ENCODE measurements around the gene KCNG4. TPM values are rescaled to one million over a fixed set of nuclear protein-coding genes. Genes with fewer than 3 reads are reported as not detected.

Gene KCNG4
- total RNA-seq, 3 donors from 2014 or later (not counting 1 experiment from before 2014, with no cell fraction given) = not detected

DNA sequence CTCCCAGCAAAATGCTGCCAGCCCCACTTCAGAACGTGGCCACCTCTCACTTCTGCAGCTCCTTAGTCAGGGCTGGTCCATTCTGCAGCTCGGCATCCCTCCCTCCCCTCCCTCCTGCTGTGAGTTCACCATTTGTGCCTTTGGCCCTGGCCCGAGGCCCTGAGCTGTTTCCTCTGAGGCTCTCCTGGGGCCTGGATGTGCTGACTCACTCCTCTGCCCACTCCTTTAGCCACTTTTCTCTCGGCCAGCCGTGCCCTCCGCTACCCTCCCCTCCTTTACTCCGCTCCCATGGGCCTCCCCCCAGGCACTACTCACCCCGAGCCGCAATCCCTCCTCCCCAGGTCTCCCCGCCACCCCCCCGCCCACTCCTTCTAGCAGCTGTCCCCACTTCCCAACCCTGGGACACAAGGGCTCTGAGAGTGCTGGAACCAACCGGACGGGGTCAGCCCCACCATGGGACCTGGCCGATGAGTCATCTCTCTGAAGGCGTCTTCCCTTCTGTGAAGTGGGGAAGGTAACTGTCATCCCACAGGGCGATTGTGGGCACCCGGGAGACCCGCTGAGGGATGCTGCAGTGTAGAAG is 11.5 kb downstream of the KCNG4 start:
- intact Hi-C loops (cut with micrococcal nuclease) = no loop called here
- H3K9me3 ChIP-seq (ENCODE audit: control insufficient read depth, insufficient read depth, low read length) = no peaks in the 10 kb centered on the region
- TF ChIP-seq, protein P1, sequence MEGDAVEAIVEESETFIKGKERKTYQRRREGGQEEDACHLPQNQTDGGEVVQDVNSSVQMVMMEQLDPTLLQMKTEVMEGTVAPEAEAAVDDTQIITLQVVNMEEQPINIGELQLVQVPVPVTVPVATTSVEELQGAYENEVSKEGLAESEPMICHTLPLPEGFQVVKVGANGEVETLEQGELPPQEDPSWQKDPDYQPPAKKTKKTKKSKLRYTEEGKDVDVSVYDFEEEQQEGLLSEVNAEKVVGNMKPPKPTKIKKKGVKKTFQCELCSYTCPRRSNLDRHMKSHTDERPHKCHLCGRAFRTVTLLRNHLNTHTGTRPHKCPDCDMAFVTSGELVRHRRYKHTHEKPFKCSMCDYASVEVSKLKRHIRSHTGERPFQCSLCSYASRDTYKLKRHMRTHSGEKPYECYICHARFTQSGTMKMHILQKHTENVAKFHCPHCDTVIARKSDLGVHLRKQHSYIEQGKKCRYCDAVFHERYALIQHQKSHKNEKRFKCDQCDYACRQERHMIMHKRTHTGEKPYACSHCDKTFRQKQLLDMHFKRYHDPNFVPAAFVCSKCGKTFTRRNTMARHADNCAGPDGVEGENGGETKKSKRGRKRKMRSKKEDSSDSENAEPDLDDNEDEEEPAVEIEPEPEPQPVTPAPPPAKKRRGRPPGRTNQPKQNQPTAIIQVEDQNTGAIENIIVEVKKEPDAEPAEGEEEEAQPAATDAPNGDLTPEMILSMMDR (IDR thresholded peaks at IDR 0.05) = no peak
- H3K36me3 ChIP-seq (ENCODE audit: control insufficient read depth, insufficient read depth, low read length) = no peaks in the 10 kb centered on the region
- DNase-seq (no peak), ATAC-seq (no peak)
- H3K27me3 ChIP-seq (ENCODE audit: control insufficient read depth, insufficient read depth, low read length) = no peaks in the 10 kb centered on the region
- H3K27ac ChIP-seq (ENCODE audit: low read length) = no peak overlapping the region
- no peaks in the 10 kb centered on the region for H3K4me1 ChIP-seq (ENCODE audit: control insufficient read depth, insufficient read depth, low read length)
- 27% methylated on average over 18 of the region's 18 CpGs for WGBS (ENCODE audit: insufficient coverage)
- H3K4me1 Mint-ChIP-seq = no peaks in the 10 kb centered on the region
- no peaks in the 10 kb centered on the region for H3K9me3 Mint-ChIP-seq
- no peak overlapping the region for H3K4me3 Mint-ChIP-seq
- H3K27me3 Mint-ChIP-seq (ENCODE audit: low read depth in 2 of 2) = peaks cover 0 to 12% of the 10 kb centered on the region in 2 donors
- no peak overlapping the region for H3K4me3 ChIP-seq (ENCODE audit: low read length)
- H3K27ac Mint-ChIP-seq = no peak overlapping the region
- no peaks in the 10 kb centered on the region for H3K36me3 Mint-ChIP-seq

DNA sequence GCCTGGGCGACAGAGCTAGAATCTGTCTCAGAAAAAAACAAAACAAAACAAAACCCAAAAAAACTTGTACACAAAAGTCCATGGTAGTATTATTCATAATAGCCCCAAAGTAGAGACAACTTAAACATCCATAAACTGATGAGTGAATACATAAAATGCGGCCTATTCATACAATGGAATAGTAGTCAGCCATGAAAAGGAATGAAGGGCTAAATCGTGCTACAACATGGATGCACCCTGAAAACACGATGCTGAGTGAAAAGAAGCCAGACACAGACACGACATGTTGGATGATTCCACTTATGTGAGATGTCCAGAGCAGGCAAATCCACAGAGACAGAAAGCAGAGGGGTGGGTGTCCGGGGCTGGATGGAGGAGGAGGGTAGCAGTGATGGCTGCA is 12.3 kb downstream of the KCNG4 start:
- no peaks in the 10 kb centered on the region for H3K4me1 ChIP-seq (ENCODE audit: control insufficient read depth, insufficient read depth, low read length)
- Mint-ChIP-seq H3K36me3 (no peaks in the 10 kb centered on the region), H3K4me3 (no peak overlapping the region), H3K27me3 (ENCODE audit: low read depth in 2 of 2) (peaks cover 0 to 12% of the 10 kb centered on the region in 2 donors), H3K27ac (no peak overlapping the region), H3K9me3 (no peaks in the 10 kb centered on the region), H3K4me1 (no peaks in the 10 kb centered on the region)
- no peak overlapping the region for H3K27ac ChIP-seq (ENCODE audit: low read length)
- H3K4me3 ChIP-seq (ENCODE audit: low read length) = no peak overlapping the region
- intact Hi-C loops (cut with micrococcal nuclease) = no loop called here
- TF ChIP-seq, protein P1 (IDR thresholded peaks at IDR 0.05) = no peak
- no peaks in the 10 kb centered on the region for H3K9me3 ChIP-seq (ENCODE audit: control insufficient read depth, insufficient read depth, low read length)
- H3K27me3 ChIP-seq (ENCODE audit: control insufficient read depth, insufficient read depth, low read length) = no peaks in the 10 kb centered on the region
- 90% methylated on average over 6 of the region's 6 CpGs for WGBS (ENCODE audit: insufficient coverage)
- no peaks in the 10 kb centered on the region for H3K36me3 ChIP-seq (ENCODE audit: control insufficient read depth, insufficient read depth, low read length)
- no peak for ATAC-seq
- no peak for DNase-seq

DNA sequence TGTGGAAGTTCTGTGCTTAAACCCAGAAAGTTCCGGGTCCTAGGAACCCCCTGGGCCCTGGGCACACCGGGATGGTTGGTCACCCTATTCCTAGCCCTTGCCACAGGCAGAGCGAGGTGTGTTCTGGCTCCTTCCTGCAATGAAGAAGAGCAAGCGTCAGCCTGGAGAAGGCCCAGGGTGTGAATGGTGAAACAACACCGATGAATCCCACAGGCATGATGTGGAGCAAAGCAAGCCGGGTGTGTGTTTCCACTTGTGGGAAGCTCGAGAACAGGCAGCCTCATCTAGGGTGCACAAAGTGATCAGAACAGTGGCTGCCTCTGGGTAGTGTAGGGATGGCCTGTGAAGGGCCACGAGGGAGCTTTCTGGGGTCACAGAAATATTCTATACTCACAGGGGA is 13.8 kb downstream of the KCNG4 start:
- Histone ChIP-seq H3K4me3 (ENCODE audit: low read length) (no peak overlapping the region), H3K27me3 (ENCODE audit: control insufficient read depth, insufficient read depth, low read length) (no peaks in the 10 kb centered on the region), H3K27ac (ENCODE audit: low read length) (no peak overlapping the region), H3K36me3 (ENCODE audit: control insufficient read depth, insufficient read depth, low read length) (no peaks in the 10 kb centered on the region), H3K4me1 (ENCODE audit: control insufficient read depth, insufficient read depth, low read length) (no peaks in the 10 kb centered on the region), H3K9me3 (ENCODE audit: control insufficient read depth, insufficient read depth, low read length) (no peaks in the 10 kb centered on the region)
- TF ChIP-seq, protein P1 (IDR thresholded peaks at IDR 0.05) = no peak
- no peaks in the 10 kb centered on the region for H3K36me3 Mint-ChIP-seq
- DNase-seq (no peak), ATAC-seq (no peak)
- peaks cover 0 to 9% of the 10 kb centered on the region in 2 donors for H3K27me3 Mint-ChIP-seq (ENCODE audit: low read depth in 2 of 2)
- no peaks in the 10 kb centered on the region for H3K4me1 Mint-ChIP-seq
- WGBS (ENCODE audit: insufficient coverage) = 87% methylated on average over 8 of the region's 8 CpGs
- no peak overlapping the region for H3K27ac Mint-ChIP-seq
- H3K9me3 Mint-ChIP-seq = no peaks in the 10 kb centered on the region
- intact Hi-C loops (cut with micrococcal nuclease) = no loop called here
- H3K4me3 Mint-ChIP-seq = no peak overlapping the region

DNA sequence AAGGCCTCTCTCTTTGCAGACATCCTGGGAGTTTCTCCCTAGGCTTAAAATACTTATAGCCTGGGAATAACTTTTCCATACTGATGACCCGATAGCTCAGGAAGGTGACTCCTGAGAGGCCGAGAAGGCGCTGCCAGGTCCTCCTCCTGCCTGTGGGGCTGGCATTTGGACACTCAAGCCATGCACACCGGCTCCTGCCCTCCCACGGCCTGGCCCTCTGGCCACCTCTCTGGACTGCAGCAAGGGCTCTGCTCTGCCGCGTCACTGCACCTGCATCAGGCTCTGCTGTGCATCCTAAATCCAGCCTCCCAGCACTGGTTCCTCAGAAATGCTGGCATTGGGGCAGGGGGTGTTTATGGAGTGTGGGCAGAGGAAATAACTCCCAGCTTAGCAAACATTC is 14.2 kb downstream of the KCNG4 start:
- Histone ChIP-seq H3K27me3 (ENCODE audit: control insufficient read depth, insufficient read depth, low read length) (no peaks in the 10 kb centered on the region), H3K4me1 (ENCODE audit: control insufficient read depth, insufficient read depth, low read length) (no peaks in the 10 kb centered on the region), H3K36me3 (ENCODE audit: control insufficient read depth, insufficient read depth, low read length) (no peaks in the 10 kb centered on the region), H3K9me3 (ENCODE audit: control insufficient read depth, insufficient read depth, low read length) (no peaks in the 10 kb centered on the region), H3K4me3 (ENCODE audit: low read length) (no peak overlapping the region), H3K27ac (ENCODE audit: low read length) (no peak overlapping the region)
- intact Hi-C loops (cut with micrococcal nuclease) = no loop called here
- ATAC-seq = no peak
- Mint-ChIP-seq H3K4me3 (no peak overlapping the region), H3K27ac (no peak overlapping the region), H3K36me3 (no peaks in the 10 kb centered on the region), H3K9me3 (no peaks in the 10 kb centered on the region), H3K27me3 (ENCODE audit: low read depth in 2 of 2) (peaks cover 0 to 7% of the 10 kb centered on the region in 2 donors), H3K4me1 (no peaks in the 10 kb centered on the region)
- TF ChIP-seq, protein P1 (IDR thresholded peaks at IDR 0.05) = no peak
- DNase-seq = no peak
- 92% methylated on average over 7 of the region's 7 CpGs for WGBS (ENCODE audit: insufficient coverage)

All from natural killer cell (primary cell).